ENCODE results near the gene FRRS1L. TPM values are rescaled to one million over a fixed set of nuclear protein-coding genes. Genes with fewer than 3 reads are reported as not detected.

FRRS1L gene
- total and polyA plus RNA-seq, 2 donors (not counting 1 experiment from before 2014, with no cell fraction given) = 0.08 to 0.17 TPM

DNA sequence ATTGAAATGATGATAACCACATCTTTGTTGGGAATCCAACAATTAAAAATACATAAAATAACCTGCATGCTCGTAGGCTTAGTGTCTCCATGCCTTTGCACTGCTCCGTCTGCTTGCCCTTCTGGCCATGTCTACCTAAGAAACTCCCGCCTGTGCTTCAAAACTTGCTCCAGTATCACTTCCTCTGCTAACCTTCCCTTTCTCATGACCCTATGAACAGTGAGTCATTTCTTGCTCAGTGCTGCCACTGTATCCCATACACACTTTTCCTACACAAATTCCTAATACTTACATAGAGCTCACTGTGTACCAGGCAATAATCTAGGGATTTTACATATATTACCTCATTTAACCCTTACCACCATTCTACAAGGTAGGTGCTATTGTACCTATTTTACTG is 80.8 kb downstream of the FRRS1L start:
- TF ChIP-seq EZH2 (IDR thresholded peaks at IDR 0.05; ENCODE audit: low read length, missing control alignments) = no peak
- no peak for TF ChIP-seq CTCF (conservative IDR thresholded peaks at IDR 0.05 in 1 of 2, IDR thresholded peaks at IDR 0.05 in 1 of 2; ENCODE audit: low read depth in 1 of 2, low read length in 2 of 2)
- Histone ChIP-seq H2AFZ (ENCODE audit: low read length) (no peak overlapping the region), H3K9ac (ENCODE audit: insufficient read depth, low read length) (no peak overlapping the region), H3K9me3 (ENCODE audit: control insufficient read depth, insufficient read depth, low read depth, low read length) (no peaks in the 10 kb centered on the region), H3K27ac (ENCODE audit: insufficient read depth, low read length) (no peak overlapping the region), H3K4me1 (ENCODE audit: control insufficient read depth, extremely low read depth, insufficient read depth, low read length) (no peaks in the 10 kb centered on the region), H3K27me3 (ENCODE audit: control insufficient read depth, insufficient read depth, low read length) (no peaks in the 10 kb centered on the region), H3K4me3 (replicated peaks in 1 of 4; ENCODE audit: control extremely low read depth in 1 of 4, insufficient read depth in 1 of 4, low read depth in 3 of 4, low read length in 4 of 4) (no peak overlapping the region), H3K79me2 (ENCODE audit: control insufficient read depth, insufficient read depth, low read length) (peaks cover 2% of the 10 kb centered on the region), H4K20me1 (ENCODE audit: control insufficient read depth, extremely low read depth, insufficient read depth, low read length) (no peaks in the 10 kb centered on the region), H3K36me3 (ENCODE audit: control insufficient read depth, insufficient read depth, low read length) (peaks cover 8% of the 10 kb centered on the region), H3K4me2 (ENCODE audit: extremely low read depth, insufficient read depth, low read length) (no peak overlapping the region)
- peak; percentile 16 to 22 for DNase-seq (ENCODE audit: low read depth in 2 of 2)

GRCh38 chr9:109085510-109085909 is 81.5 kb downstream of the FRRS1L start:
- Histone ChIP-seq H3K79me2 (ENCODE audit: control insufficient read depth, insufficient read depth, low read length) (no peaks in the 10 kb centered on the region), H3K4me2 (ENCODE audit: extremely low read depth, insufficient read depth, low read length) (no peak overlapping the region), H3K4me3 (replicated peaks in 1 of 4; ENCODE audit: control extremely low read depth in 1 of 4, insufficient read depth in 1 of 4, low read depth in 3 of 4, low read length in 4 of 4) (no peak overlapping the region), H3K9ac (ENCODE audit: insufficient read depth, low read length) (no peak overlapping the region), H3K4me1 (ENCODE audit: control insufficient read depth, extremely low read depth, insufficient read depth, low read length) (no peaks in the 10 kb centered on the region), H3K9me3 (ENCODE audit: control insufficient read depth, insufficient read depth, low read depth, low read length) (no peaks in the 10 kb centered on the region), H3K27ac (ENCODE audit: insufficient read depth, low read length) (no peak overlapping the region), H2AFZ (ENCODE audit: low read length) (no peak overlapping the region), H3K27me3 (ENCODE audit: control insufficient read depth, insufficient read depth, low read length) (no peaks in the 10 kb centered on the region), H3K36me3 (ENCODE audit: control insufficient read depth, insufficient read depth, low read length) (peaks cover 6% of the 10 kb centered on the region), H4K20me1 (ENCODE audit: control insufficient read depth, extremely low read depth, insufficient read depth, low read length) (no peaks in the 10 kb centered on the region)
- no peak for DNase-seq (ENCODE audit: low read depth in 2 of 2)
- TF ChIP-seq EZH2 (IDR thresholded peaks at IDR 0.05; ENCODE audit: low read length, missing control alignments) = no peak
- TF ChIP-seq CTCF (conservative IDR thresholded peaks at IDR 0.05 in 1 of 2, IDR thresholded peaks at IDR 0.05 in 1 of 2; ENCODE audit: low read depth in 1 of 2, low read length in 2 of 2) = no peak

- H3K4me3 ChIP-seq (replicated peaks in 1 of 4; ENCODE audit: control extremely low read depth in 1 of 4, insufficient read depth in 1 of 4, low read depth in 3 of 4, low read length in 4 of 4) = no peak overlapping the region
- no peak overlapping the region for H3K4me2 ChIP-seq (ENCODE audit: extremely low read depth, insufficient read depth, low read length)
- H3K79me2 ChIP-seq (ENCODE audit: control insufficient read depth, insufficient read depth, low read length) = no peaks in the 10 kb centered on the region
These were observed 83.1 kb downstream of the FRRS1L start for GRCh38 chr9:109083813-109084405.

More at GRCh38 chr9:109083813-109084405, 83.1 kb downstream of the FRRS1L start:
- Histone ChIP-seq H4K20me1 (ENCODE audit: control insufficient read depth, extremely low read depth, insufficient read depth, low read length) (no peaks in the 10 kb centered on the region), H2AFZ (ENCODE audit: low read length) (no peak overlapping the region), H3K36me3 (ENCODE audit: control insufficient read depth, insufficient read depth, low read length) (peaks cover 4% of the 10 kb centered on the region), H3K27me3 (ENCODE audit: control insufficient read depth, insufficient read depth, low read length) (no peaks in the 10 kb centered on the region), H3K4me1 (ENCODE audit: control insufficient read depth, extremely low read depth, insufficient read depth, low read length) (no peaks in the 10 kb centered on the region), H3K9me3 (ENCODE audit: control insufficient read depth, insufficient read depth, low read depth, low read length) (no peaks in the 10 kb centered on the region), H3K9ac (ENCODE audit: insufficient read depth, low read length) (no peak overlapping the region), H3K27ac (ENCODE audit: insufficient read depth, low read length) (no peak overlapping the region)
- no peak for DNase-seq (ENCODE audit: low read depth in 2 of 2)
- TF ChIP-seq CTCF (conservative IDR thresholded peaks at IDR 0.05 in 1 of 2, IDR thresholded peaks at IDR 0.05 in 1 of 2; ENCODE audit: low read depth in 1 of 2, low read length in 2 of 2) (no peak), EZH2 (IDR thresholded peaks at IDR 0.05; ENCODE audit: low read length, missing control alignments) (no peak)
